HCT116 (cell line): ENCODE data around the gene TRPM5.

Experiments
- CTCF ChIP-seq, 3 experiments: fragments of 200-600 bp in 1 of 3; sonication (generic) in 1 of 3; IDR thresholded peaks in 2 of 3; conservative IDR thresholded peaks in 1 of 3; 2 replicates each; pipeline ENCODE4 v1.5.1; 2012 to 2017; ENCODE audit warnings: low read depth in 2 of 3, low read length in 2 of 3, antibody characterized with exemption in 1 of 3, borderline replicate concordance in 1 of 3, control low read depth in 1 of 3, mild to moderate bottlenecking in 1 of 3, mixed read lengths in 1 of 3, mixed run types in 1 of 3, moderate library complexity in 1 of 3; ENCODE audit not compliant: insufficient read depth in 1 of 3
- EGR1 ChIP-seq: IDR thresholded peaks from 2 replicates; pipeline ENCODE4 v1.6.1; 2012; ENCODE audit warnings: low read depth
- EZH2 ChIP-seq: fragments of 200-600 bp; sonication (generic); IDR thresholded peaks from 2 replicates; pipeline ENCODE4 v1.6.1; 2017; ENCODE audit warnings: antibody characterized with exemption, mixed run types
- EZH2phosphoT487 ChIP-seq: fragments of 200-600 bp; IDR thresholded peaks from 2 replicates; pipeline ENCODE4 v1.6.1; 2018; ENCODE audit warnings: antibody characterized with exemption, borderline replicate concordance
- POLR2A ChIP-seq: IDR thresholded peaks from 2 replicates; pipeline ENCODE4 v1.7.0; 2011; ENCODE audit warnings: borderline replicate concordance; ENCODE audit not compliant: insufficient read depth, insufficient read length; ENCODE audit errors: extremely low read depth
- TCF7L2 ChIP-seq: IDR thresholded peaks from 2 replicates; pipeline ENCODE4 v1.7.0; 2011; ENCODE audit warnings: borderline replicate concordance, inconsistent platforms; ENCODE audit not compliant: insufficient read depth, insufficient read length; ENCODE audit errors: extremely low read depth
- YY1 ChIP-seq: IDR thresholded peaks from 2 replicates; pipeline ENCODE4 v1.6.1; 2011; ENCODE audit warnings: low read length, low read depth, moderate library complexity, mild to moderate bottlenecking; ENCODE audit not compliant: insufficient replicate concordance; ENCODE audit errors: extremely low read depth

- TF ChIP-seq CTCF (IDR thresholded peaks at IDR 0.05 in 2 of 3, conservative IDR thresholded peaks at IDR 0.05 in 1 of 3; ENCODE audit: borderline replicate concordance in 1 of 3, insufficient read depth in 1 of 3, low read depth in 2 of 3, low read length in 2 of 3), result no peak
- no peak for TF ChIP-seq EGR1
- TF ChIP-seq YY1, result no peak
- no peak for TF ChIP-seq TCF7L2
- no peak for TF ChIP-seq EZH2
- no peak for TF ChIP-seq POLR2A
- TF ChIP-seq EZH2phosphoT487, result no peak
Measured at GRCh38 chr11:2446590-2447252, 2.4 kb upstream of the TRPM5 start.
